Measurements from ENCODE around the gene USP4.

GRCh38 chr3:49277383-49277775 is 62.5 kb downstream of the USP4 start:
- no peak for TF ChIP-seq CTCF (IDR thresholded peaks at IDR 0.05; ENCODE audit: low read length)
- no peak for TF ChIP-seq EZH2phosphoT487 (IDR thresholded peaks at IDR 0.05; ENCODE audit: low read length)
- no peak for TF ChIP-seq EZH2 (optimal IDR thresholded peaks at IDR 0.05; ENCODE audit: low read depth, low read length)
